Lower lobe of right lung (tissue), 2 donors: ENCODE data around the gene GSS. TPM values are rescaled to one million over a fixed set of nuclear protein-coding genes. Genes with fewer than 3 reads are reported as not detected.
A peak's percentile ranks its signal among the peaks of the same experiment; 100 is the strongest.

Source experiments
- ATAC-seq, 2 donors: fragments of 200-7000 bp; cut with Tn5 transposase; one replicate each; pipeline ENCODE4 v1.9.1; 2020 to 2022; ENCODE audit warnings: mild to moderate bottlenecking in 2 of 2, moderate library complexity in 2 of 2
- DNase-seq: peaks from one replicate; pipeline ENCODE4 v3.0.0-alpha.2; 2020
- H3K27ac ChIP-seq: fragments of 200-600 bp; one replicate; pipeline ENCODE4 v1.8.0; 2022
- H3K27me3 ChIP-seq: fragments of 200-600 bp; one replicate; pipeline ENCODE4 v1.8.0; 2022; ENCODE audit warnings: low read depth
- H3K36me3 ChIP-seq: fragments of 200-600 bp; one replicate; pipeline ENCODE4 v1.8.0; 2022; ENCODE audit warnings: mild to moderate bottlenecking
- H3K4me1 ChIP-seq: fragments of 200-600 bp; one replicate; pipeline ENCODE4 v1.8.0; 2022
- H3K4me3 ChIP-seq: fragments of 200-600 bp; one replicate; pipeline ENCODE4 v1.8.0; 2022; ENCODE audit warnings: mild to moderate bottlenecking
- H3K9me3 ChIP-seq: fragments of 200-600 bp; one replicate; pipeline ENCODE4 v1.8.0; 2022
- CTCF ChIP-seq: fragments of 200-600 bp; IDR thresholded peaks from one replicate; pipeline ENCODE4 v1.8.0; 2022; ENCODE audit warnings: antibody characterized with exemption, mild to moderate bottlenecking
- intact Hi-C: fragments of 100-400 bp; cut with DNase I; formaldehyde crosslinking; loops from one replicate; pipeline ENCODE4 v1.11.0; 2022
- total RNA-seq: library from RNA; stranded (reverse); fragmentation: NEBNext Ultra II Directional; extraction: Animal tissue kit (Norgen Biotek cat#: 25700); gene quantifications from one replicate; pipeline ENCODE4 v1.2.1, GENCODE V29; 2021
- donor health status: DM: no; HTN: yes; CAD: no; lungs with severe emphysema.

GSS gene
- total RNA-seq, 1 donor from 2014 or later, result 28.8 TPM

DNA sequence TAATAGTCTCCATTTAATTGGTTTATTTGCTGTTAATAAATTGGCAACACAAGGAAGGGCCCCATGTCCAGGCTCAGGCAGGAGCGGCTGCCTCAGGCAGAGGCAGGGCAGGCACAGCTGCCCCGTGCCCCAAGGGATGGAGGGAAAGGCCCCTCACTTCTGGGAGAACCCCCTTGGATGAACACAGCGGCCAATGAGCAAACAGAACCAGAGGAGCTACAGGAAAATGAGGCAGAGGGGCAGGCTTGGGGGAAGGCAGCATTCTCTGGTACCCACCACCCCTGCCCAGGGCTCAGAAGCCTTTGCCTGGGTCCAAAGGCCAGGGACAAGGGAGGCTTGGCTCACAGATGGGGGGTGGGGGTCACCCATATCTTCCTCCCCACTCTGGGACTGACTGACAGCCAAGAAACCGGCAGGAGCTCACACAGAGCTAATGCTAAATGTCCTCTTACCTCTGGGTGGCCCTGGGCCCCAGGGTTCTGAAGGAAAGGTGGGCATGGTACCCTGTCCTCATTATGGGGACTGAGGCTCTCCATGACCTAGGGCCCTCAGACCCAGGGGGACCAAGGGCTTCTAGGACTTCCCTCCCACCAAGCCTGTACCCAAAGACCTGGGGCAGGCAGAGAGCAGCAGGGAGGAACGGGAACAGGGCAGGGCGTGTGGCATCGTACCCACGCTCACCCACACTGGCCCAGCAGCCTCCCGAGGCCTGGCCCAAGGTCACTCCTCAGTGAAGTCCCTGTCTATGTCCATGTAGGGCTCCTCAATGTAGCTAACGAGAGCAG, 47.0 kb upstream of the GSS start:
- H3K36me3 ChIP-seq, result peaks cover 98% of the 10 kb centered on the region
- no peaks in the 10 kb centered on the region for H3K27me3 ChIP-seq
- peak; percentile 28 for DNase-seq

GRCh38 chr20:35001596-35002362, 46.2 kb upstream of the GSS start:
- ATAC-seq, result no peak
- no peaks in the 10 kb centered on the region for H3K27me3 ChIP-seq

More for the DNA sequence above, 47.0 kb upstream of the GSS start:
- H3K9me3 ChIP-seq, result no peaks in the 10 kb centered on the region
- H3K4me3 ChIP-seq, result no peak overlapping the region
- TF ChIP-seq CTCF, result no peak
- no peak overlapping the region for H3K27ac ChIP-seq
- intact Hi-C loops, result no loop called here
- ATAC-seq, result no peak
- H3K4me1 ChIP-seq, result no peaks in the 10 kb centered on the region

DNA sequence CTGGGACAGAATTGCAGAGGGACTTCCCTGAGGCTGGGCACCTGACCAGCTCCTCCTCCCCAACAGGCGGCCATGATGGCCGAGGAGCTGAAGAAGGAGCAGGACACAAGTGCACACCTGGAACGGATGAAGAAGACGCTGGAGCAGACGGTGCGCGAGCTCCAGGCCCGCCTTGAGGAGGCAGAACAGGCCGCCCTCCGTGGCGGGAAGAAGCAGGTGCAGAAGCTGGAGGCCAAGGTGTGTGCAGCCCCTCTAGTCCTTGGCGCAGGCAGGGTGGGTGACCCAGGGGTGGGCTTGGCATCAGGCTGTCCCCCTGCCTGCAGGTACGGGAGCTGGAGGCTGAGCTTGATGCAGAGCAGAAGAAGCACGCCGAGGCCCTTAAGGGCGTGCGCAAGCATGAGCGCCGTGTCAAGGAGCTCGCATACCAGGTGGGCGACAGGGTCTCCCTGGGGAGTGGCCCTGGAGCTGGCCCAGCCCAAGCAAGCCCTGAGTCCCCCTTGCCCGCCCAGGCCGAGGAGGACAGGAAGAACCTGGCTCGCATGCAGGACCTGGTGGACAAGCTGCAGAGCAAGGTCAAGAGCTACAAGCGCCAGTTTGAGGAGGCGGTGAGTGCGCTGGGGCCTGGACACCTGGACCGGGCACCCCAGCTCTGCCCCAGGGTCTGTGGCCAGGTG, 45.5 kb upstream of the GSS start:
- H3K27ac ChIP-seq, result no peak overlapping the region
- no peak for TF ChIP-seq CTCF
- H3K4me1 ChIP-seq, result no peaks in the 10 kb centered on the region
- H3K36me3 ChIP-seq, result peaks cover 94% of the 10 kb centered on the region
- ATAC-seq (no peak), DNase-seq (no peak)
- no peaks in the 10 kb centered on the region for H3K27me3 ChIP-seq
- H3K4me3 ChIP-seq, result no peak overlapping the region
- intact Hi-C loops, result no loop called here
- no peaks in the 10 kb centered on the region for H3K9me3 ChIP-seq

More at GRCh38 chr20:35001596-35002362, 46.2 kb upstream of the GSS start:
- no peak overlapping the region for H3K27ac ChIP-seq
- H3K36me3 ChIP-seq, result peaks cover 94% of the 10 kb centered on the region
- no peaks in the 10 kb centered on the region for H3K4me1 ChIP-seq
- no peaks in the 10 kb centered on the region for H3K9me3 ChIP-seq
- peak; percentile 25 for DNase-seq
- H3K4me3 ChIP-seq, result no peak overlapping the region
- no peak for TF ChIP-seq CTCF
- intact Hi-C loops, result no loop called here

GRCh38 chr20:35000311-35000921, 44.8 kb upstream of the GSS start:
- DNase-seq (no peak), ATAC-seq (no peak)
- no peak for TF ChIP-seq CTCF
- H3K9me3 ChIP-seq, result no peaks in the 10 kb centered on the region
- no peak overlapping the region for H3K4me3 ChIP-seq
- peaks cover 94% of the 10 kb centered on the region for H3K36me3 ChIP-seq
- no peaks in the 10 kb centered on the region for H3K4me1 ChIP-seq
- no peak overlapping the region for H3K27ac ChIP-seq
- intact Hi-C loops, result no loop called here
- no peaks in the 10 kb centered on the region for H3K27me3 ChIP-seq

DNA sequence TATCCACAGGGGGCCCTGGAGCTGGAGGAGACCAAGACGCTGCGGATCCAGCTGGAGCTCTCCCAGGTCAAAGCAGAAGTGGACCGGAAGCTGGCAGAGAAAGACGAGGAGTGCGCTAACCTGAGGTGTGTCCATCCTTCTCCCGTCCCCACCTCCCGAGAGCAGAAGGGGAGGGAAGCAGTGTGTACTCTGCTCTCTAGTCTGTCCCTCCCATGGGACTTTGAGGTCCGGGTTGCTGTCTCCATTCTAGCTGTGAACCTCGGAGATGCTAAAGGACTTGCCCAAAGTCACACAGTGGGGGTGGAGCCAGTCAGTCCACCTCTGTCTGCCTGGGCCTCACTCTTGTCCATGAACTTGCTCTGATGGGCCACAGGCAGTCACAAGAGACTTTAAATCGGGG, 44.2 kb upstream of the GSS start:
- intact Hi-C loops, result no loop called here
- no peak for TF ChIP-seq CTCF
- Histone ChIP-seq H3K9me3 (no peaks in the 10 kb centered on the region), H3K4me3 (no peak overlapping the region), H3K36me3 (peaks cover 94% of the 10 kb centered on the region), H3K4me1 (no peaks in the 10 kb centered on the region), H3K27me3 (no peaks in the 10 kb centered on the region), H3K27ac (no peak overlapping the region)
- no peak for ATAC-seq
- DNase-seq, result no peak
